ENCODE measurements around the gene SSUH2.

DNA sequence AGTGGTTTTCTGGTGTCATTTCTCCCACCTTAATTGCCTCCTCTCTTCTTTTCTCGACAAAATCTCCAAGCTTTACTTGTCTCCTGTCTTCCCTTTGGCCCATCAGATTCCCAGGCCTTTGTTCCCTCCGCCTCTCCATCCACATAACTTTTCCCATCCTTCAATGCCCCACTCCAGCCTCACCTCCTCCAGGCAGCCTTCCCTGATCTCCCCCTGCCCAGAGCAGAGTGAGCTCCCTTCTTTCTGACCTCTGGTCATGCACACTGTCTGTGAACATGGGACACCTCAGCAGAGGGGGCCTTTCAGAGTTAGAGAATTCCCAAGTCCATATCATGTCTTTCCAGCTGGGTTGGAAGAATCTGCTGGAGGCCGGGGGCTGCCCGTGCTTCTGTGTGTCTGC, 14.6 kb upstream of the SSUH2 start:
- TF ChIP-seq CTCF (conservative IDR thresholded peaks at IDR 0.05; ENCODE audit: low read depth in 2 of 2) (no peak), POLR2AphosphoS5 (IDR thresholded peaks at IDR 0.05; ENCODE audit: low read depth) (no peak), CREB1 (CRISPR knock-in tag; IDR thresholded peaks at IDR 0.05; ENCODE audit: low read depth) (no peak), EZH2 (IDR thresholded peaks at IDR 0.05; ENCODE audit: low read depth, unreplicated experiment) (no peak), EZH2phosphoT487 (IDR thresholded peaks at IDR 0.05; ENCODE audit: unreplicated experiment) (no peak)
- TF ChIP-seq, protein P1, sequence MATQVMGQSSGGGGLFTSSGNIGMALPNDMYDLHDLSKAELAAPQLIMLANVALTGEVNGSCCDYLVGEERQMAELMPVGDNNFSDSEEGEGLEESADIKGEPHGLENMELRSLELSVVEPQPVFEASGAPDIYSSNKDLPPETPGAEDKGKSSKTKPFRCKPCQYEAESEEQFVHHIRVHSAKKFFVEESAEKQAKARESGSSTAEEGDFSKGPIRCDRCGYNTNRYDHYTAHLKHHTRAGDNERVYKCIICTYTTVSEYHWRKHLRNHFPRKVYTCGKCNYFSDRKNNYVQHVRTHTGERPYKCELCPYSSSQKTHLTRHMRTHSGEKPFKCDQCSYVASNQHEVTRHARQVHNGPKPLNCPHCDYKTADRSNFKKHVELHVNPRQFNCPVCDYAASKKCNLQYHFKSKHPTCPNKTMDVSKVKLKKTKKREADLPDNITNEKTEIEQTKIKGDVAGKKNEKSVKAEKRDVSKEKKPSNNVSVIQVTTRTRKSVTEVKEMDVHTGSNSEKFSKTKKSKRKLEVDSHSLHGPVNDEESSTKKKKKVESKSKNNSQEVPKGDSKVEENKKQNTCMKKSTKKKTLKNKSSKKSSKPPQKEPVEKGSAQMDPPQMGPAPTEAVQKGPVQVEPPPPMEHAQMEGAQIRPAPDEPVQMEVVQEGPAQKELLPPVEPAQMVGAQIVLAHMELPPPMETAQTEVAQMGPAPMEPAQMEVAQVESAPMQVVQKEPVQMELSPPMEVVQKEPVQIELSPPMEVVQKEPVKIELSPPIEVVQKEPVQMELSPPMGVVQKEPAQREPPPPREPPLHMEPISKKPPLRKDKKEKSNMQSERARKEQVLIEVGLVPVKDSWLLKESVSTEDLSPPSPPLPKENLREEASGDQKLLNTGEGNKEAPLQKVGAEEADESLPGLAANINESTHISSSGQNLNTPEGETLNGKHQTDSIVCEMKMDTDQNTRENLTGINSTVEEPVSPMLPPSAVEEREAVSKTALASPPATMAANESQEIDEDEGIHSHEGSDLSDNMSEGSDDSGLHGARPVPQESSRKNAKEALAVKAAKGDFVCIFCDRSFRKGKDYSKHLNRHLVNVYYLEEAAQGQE (IDR thresholded peaks at IDR 0.05; ENCODE audit: unreplicated experiment), result no peak
